Adrenal gland (tissue), 12 donors: ENCODE results near the gene KRTAP2-4. TPM values are rescaled to one million over a fixed set of nuclear protein-coding genes. Genes with fewer than 3 reads are reported as not detected.
"Not testable (repeated sequence)": the region's sequence is repeated elsewhere in the genome, so short reads cannot be mapped to it uniquely, and the experiment has no call there.

ENCODE experiments used
- DNase-seq, 7 donors: peaks; one replicate each; pipeline ENCODE4 v3.0.0-alpha.2; 2019 to 2020
- H3K27ac ChIP-seq, 5 donors: fragments of 200-600 bp; sonication (generic) in 4 of 5; 1 replicate in 3 of 5; 2 replicates in 2 of 5; pipeline versions ENCODE4 v1.5.1 to v1.8.0; 2016 to 2020; ENCODE audit warnings: mild to moderate bottlenecking in 1 of 5
- H3K27me3 ChIP-seq: fragments of 200-600 bp; 2 replicates; pipeline ENCODE4 v1.8.0; 2021
- H3K36me3 ChIP-seq, 2 donors: fragments of 200-600 bp; replicated peaks in 1 of 2; 1 replicate in 1 of 2; 2 replicates in 1 of 2; pipeline versions ENCODE4 v1.5.1 to v1.8.0; 2018 to 2022
- H3K4me1 ChIP-seq, 2 donors: fragments of 200-600 bp; replicated peaks in 1 of 2; 1 replicate in 1 of 2; 2 replicates in 1 of 2; pipeline versions ENCODE4 v1.5.1 to v1.8.0; 2018 to 2021
- H3K4me3 ChIP-seq, 4 donors: fragments of 200-600 bp; sonication (generic) in 3 of 4; one replicate each; pipeline ENCODE4 v1.5.1; 2016 to 2018
- H3K9me3 ChIP-seq, 3 donors: fragments of 200-600 bp; sonication (generic) in 1 of 3; replicated peaks in 1 of 3; 1 replicate in 2 of 3; 2 replicates in 1 of 3; pipeline versions ENCODE4 v1.5.1 to v1.8.0; 2016 to 2021
- POLR2A ChIP-seq, 2 donors: fragments of 450-650 bp; IDR thresholded peaks; one replicate each; pipeline ENCODE4 v1.6.1; 2017; ENCODE audit warnings: antibody characterized with exemption in 2 of 2, mild to moderate bottlenecking in 2 of 2, moderate library complexity in 1 of 2
- WGBS, 4 donors: extraction: QIAGEN DNeasy Blood & Tissue Kit in 2 of 4; methylation state at CpG; one replicate each; pipeline versions ENCODE4 v1.1.5 to v1.1.7; 2013 to 2017; 5-methylcytosine and 5-hydroxymethylcytosine counted together
- intact Hi-C, 2 donors: fragments of 100-400 bp; cut with DNase I; formaldehyde crosslinking; loops; one replicate each; pipeline versions ENCODE4 v1.14.1 to v1.15.0; 2022 to 2023
- polyA plus RNA-seq, 3 donors: library from polyadenylated mRNA; stranded (reverse); fragments of 200-250 nt in 2 of 3; fragments of 350-450 nt in 1 of 3; fragmentation: Illumina TruSeq in 1 of 3; extraction: RNeasy Lipid Tissue Mini Kit (QIAGEN cat#74804) in 1 of 3; gene quantifications; one replicate each; pipeline ENCODE4 v1.2.3, GENCODE V29; 2013 to 2014
- total RNA-seq, 9 donors: library from RNA; depleted of rRNA in 4 of 9; stranded (reverse); fragments of >200 nt in 4 of 9; fragments of 120-200 nt in 1 of 9; fragmentation: NEBNext Ultra II Directional in 1 of 9; extraction: Animal tissue kit (Norgen Biotek cat#: 25700) in 1 of 9; gene quantifications; one replicate each; pipeline versions ENCODE4 v1.1.0 to v1.2.4, GENCODE V29; 2013 to 2023
- TF ChIP-seq, protein P1 (sequence below), 6 experiments: fragments of 450-650 bp in 4 of 6; fragments of 200-600 bp in 2 of 6; sonication (generic) in 1 of 6; IDR thresholded peaks; 1 replicate in 5 of 6; 2 replicates in 1 of 6; pipeline versions ENCODE4 v1.5.1 to v1.8.0; 2016 to 2021; ENCODE audit warnings: antibody characterized with exemption in 6 of 6, mild to moderate bottlenecking in 2 of 6, moderate library complexity in 1 of 6
- donor health status: healthy with polysubstance abuse.
- donor health status: Bipolar disorder and iron deficiency.
- donor health status: DM: yes; HTN: yes; CAD: no.
- donor health status: DM: no; HTN: no; CAD: no.
- donor health status: DM: no; HTN: no; CAD: no.
- donor health status: DM: yes; HTN: yes; CAD: no.

The KRTAP2-4 gene
- total and polyA plus RNA-seq, 12 donors = not detected

DNA sequence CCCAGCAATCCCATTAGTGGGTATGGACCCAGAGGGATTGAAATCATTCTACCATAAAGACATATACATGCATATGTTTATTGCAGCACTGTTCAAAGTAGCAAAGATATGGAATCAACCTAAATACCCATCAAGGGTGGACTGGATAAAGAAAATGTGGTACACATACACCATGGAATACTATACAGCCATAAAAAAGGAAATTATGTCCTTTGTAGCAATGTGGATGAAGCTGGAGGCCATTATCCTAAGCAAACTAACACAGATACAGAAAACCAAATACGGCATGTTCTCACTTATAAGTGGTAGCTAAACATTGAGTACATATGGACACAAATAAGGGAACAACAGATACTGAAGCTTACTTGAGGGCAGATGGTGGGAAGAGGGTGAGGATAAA is 8.1 kb downstream of the KRTAP2-4 start:
- Histone ChIP-seq H3K36me3 (no peaks in the 10 kb centered on the region), H3K4me1 (no peaks in the 10 kb centered on the region), H3K9me3 (no peaks in the 10 kb centered on the region), H3K4me3 (no peak overlapping the region), H3K27me3 (no peaks in the 10 kb centered on the region), H3K27ac (no peak overlapping the region)
- intact Hi-C loops = no loop called here
- WGBS, 4 donors = 91 to 97% (median 92%) methylated on average over 1 of the region's 1 CpG
- DNase-seq = no peak
- TF ChIP-seq, protein P1, sequence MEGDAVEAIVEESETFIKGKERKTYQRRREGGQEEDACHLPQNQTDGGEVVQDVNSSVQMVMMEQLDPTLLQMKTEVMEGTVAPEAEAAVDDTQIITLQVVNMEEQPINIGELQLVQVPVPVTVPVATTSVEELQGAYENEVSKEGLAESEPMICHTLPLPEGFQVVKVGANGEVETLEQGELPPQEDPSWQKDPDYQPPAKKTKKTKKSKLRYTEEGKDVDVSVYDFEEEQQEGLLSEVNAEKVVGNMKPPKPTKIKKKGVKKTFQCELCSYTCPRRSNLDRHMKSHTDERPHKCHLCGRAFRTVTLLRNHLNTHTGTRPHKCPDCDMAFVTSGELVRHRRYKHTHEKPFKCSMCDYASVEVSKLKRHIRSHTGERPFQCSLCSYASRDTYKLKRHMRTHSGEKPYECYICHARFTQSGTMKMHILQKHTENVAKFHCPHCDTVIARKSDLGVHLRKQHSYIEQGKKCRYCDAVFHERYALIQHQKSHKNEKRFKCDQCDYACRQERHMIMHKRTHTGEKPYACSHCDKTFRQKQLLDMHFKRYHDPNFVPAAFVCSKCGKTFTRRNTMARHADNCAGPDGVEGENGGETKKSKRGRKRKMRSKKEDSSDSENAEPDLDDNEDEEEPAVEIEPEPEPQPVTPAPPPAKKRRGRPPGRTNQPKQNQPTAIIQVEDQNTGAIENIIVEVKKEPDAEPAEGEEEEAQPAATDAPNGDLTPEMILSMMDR (IDR thresholded peaks at IDR 0.05) = no peak
- TF ChIP-seq POLR2A (IDR thresholded peaks at IDR 0.05) = no peak

DNA sequence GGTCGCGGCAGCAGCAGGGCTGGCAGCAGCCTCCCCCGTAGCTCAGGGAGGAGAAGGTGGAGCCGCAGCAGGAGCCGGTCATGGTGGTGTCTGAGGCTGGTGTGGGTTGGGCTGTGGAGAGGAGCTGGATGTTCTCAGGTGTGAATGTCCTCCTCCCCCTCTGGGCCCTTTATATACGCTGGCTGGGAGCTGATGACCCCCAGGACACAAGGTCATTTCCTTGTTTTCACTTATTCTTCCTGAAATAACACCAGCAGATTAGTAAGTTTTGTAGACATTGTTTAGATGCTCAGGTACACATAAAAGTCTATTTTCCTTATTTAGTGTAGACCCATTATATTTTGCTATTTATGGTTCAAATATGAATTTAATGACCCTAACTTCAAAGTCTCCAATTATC is 10.5 kb downstream of the KRTAP2-4 start, which contains the start of gene KRTAP2-2:
Gene KRTAP2-2 (minus strand): TSS at position 101 of the 400 bp plus-strand sequence. CDS start 19 bp downstream, at position 82.
- 33 to 58% (median 54%) methylated on average over 1 of the region's 6 CpGs for WGBS, 4 donors
- H3K27ac ChIP-seq, intact Hi-C loops, H3K4me3 ChIP-seq, H3K9me3 ChIP-seq, H3K27me3 ChIP-seq, H3K4me1 ChIP-seq, DNase-seq, H3K36me3 ChIP-seq: not testable (repeated sequence)

DNA sequence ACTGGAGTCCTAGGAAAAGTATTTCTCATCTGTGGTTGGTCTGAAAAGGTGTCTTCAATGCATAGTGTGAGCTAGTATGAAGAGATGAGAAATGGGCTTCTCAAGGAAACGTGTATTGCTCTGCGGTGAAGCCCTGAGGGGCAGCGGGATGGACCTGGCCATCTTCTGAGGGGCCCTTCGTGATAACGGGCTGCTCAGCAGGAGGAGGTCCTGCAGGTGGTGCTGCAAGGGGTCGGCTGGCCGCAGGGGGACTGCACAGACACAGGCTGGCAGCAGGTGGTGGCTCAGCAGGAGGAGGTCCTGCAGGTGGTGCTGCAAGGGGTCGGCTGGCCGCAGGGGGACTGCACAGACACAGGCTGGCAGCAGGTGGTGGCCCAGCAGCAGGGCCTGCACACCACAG is 11.1 kb downstream of the KRTAP2-4 start:
- H3K36me3 ChIP-seq, H3K27me3 ChIP-seq, intact Hi-C loops, H3K27ac ChIP-seq, H3K4me3 ChIP-seq, H3K4me1 ChIP-seq, H3K9me3 ChIP-seq, DNase-seq: not testable (repeated sequence)
- WGBS, 4 donors = 68 to 97% (median 82%) methylated on average over 5 to 9 of the region's 9 CpGs

DNA sequence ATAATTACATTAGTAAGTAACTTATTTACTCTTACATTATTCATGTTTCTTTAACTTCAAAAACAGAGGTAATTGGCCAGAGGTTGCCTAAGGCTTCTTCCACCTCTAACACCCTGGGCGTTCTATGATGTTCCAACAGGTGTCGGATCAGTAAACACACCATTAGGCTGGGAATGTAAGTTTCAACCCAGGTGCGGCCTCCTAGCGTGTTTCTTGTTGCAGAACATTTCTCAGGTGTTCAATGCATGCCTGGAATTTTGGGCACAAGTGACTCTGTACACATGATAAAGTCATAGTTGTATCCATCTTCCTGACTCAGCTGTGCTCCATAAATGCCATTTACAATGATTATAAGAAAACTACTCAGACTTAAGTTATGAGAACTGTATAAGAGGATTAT is 11.7 kb downstream of the KRTAP2-4 start:
- WGBS, 4 donors = 91 to 96% (median 92%) methylated on average over 4 of the region's 4 CpGs
- no peaks in the 10 kb centered on the region for H3K9me3 ChIP-seq
- H3K27ac ChIP-seq = no peak overlapping the region
- no peaks in the 10 kb centered on the region for H3K4me1 ChIP-seq
- no peaks in the 10 kb centered on the region for H3K27me3 ChIP-seq
- intact Hi-C loops = no loop called here
- H3K4me3 ChIP-seq = no peak overlapping the region
- DNase-seq = no peak
- TF ChIP-seq, protein P1 (IDR thresholded peaks at IDR 0.05) = no peak
- TF ChIP-seq POLR2A (IDR thresholded peaks at IDR 0.05) = no peak
- H3K36me3 ChIP-seq = no peaks in the 10 kb centered on the region

DNA sequence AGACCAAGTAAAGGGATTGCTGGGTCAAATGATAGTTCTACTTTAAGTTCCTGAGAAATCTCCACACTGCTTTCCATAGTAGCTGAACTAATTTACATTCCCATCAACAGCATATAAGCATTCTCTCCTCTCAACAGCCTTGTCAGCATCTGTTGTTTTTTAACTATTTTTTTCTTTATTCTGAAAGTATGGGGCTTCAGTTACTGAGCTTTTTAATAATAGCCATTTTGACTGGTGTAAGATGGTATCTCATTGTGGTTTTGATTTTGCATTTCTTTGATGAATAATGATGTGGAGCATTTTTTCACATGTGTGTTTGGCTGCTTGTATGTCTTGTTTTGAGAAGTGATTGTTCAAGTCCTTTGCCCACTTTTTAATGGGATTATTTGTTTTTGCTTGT is 13.1 kb downstream of the KRTAP2-4 start:
- Histone ChIP-seq H3K36me3 (no peaks in the 10 kb centered on the region), H3K27ac (no peak overlapping the region), H3K9me3 (no peaks in the 10 kb centered on the region), H3K27me3 (no peaks in the 10 kb centered on the region), H3K4me3 (no peak overlapping the region), H3K4me1 (no peaks in the 10 kb centered on the region)
- no peak for TF ChIP-seq POLR2A (IDR thresholded peaks at IDR 0.05)
- TF ChIP-seq, protein P1 (IDR thresholded peaks at IDR 0.05) = no peak
- intact Hi-C loops = no loop called here
- DNase-seq = no peak
